Stimulated activated CD4-positive, alpha-beta T cell treated with anti-CD3 and anti-CD28 coated beads, TNF-alpha, amount 100 ng/mL, for 48 hours (primary cell): Measurements from ENCODE around the gene GOLGA6L25.
"Not testable (repeated sequence)": the region's sequence is repeated elsewhere in the genome, so short reads cannot be mapped to it uniquely, and the experiment has no call there.

Source experiments
- DNase-seq, 3 donors: peaks; one replicate each; pipeline ENCODE4 v3.0.0-alpha.2; 2020; ENCODE audit warnings: low read depth in 3 of 3

Gene GOLGA6L25, protein sequence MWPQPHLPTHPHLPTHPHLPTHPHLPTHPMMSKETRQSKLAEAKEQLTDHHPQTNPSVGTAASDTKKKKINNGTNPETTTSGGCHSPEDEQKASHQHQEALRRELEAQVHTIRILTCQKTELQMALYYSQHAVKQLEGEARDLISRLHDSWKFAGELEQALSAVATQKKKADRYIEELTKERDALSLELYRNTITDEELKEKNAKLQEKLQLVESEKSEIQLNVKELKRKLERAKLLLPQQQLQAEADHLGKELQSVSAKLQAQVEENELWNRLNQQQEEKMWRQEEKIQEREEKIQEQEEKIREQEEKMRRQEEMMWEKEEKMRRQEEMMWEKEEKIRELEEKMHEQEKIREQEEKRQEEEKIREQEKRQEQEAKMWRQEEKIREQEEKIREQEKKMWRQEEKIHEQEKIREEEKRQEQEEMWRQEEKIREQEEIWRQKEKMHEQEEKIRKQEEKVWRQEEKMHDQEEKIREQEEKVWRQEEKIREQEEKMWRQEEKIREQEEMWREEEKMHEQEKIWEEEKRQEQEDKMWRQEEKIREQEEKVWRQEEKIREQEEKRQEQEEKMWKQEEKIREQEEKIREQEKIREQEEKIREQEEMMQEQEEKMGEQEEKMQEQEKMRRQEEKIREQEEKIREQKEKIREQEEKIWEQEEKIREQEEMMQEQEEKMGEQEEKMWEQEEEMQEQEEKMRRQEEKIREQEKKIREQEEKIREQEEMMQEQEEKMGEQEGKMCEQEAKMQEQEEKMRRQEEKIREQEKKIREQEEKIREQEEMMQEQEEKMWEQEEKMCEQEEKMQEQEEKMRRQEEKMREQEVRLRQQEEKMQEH

DNA sequence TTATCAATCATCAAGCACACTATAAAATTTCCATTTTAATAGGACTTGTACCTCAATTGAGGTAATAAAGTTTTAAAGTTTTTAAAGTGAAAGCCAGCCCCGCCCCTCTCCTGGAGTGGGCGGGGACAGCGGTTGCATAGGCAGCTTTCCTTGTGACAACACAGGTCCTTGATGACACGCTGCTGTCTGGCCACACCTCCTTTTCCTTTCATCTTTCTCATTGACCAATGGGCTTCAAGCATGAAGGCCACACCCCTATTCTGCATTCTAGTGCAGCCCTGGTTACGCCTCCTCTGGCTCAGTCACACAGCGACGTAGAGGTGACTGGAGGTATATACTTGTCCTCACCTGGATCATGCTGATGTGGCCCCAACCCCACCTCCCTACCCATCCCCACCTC lies at the start of gene GOLGA6L25:
TSS of gene GOLGA6L25 (plus strand) at position 301 of the 400 bp plus-strand sequence. CDS start at position 362, 61 bp downstream.
- DNase-seq: not testable (repeated sequence)

DNA sequence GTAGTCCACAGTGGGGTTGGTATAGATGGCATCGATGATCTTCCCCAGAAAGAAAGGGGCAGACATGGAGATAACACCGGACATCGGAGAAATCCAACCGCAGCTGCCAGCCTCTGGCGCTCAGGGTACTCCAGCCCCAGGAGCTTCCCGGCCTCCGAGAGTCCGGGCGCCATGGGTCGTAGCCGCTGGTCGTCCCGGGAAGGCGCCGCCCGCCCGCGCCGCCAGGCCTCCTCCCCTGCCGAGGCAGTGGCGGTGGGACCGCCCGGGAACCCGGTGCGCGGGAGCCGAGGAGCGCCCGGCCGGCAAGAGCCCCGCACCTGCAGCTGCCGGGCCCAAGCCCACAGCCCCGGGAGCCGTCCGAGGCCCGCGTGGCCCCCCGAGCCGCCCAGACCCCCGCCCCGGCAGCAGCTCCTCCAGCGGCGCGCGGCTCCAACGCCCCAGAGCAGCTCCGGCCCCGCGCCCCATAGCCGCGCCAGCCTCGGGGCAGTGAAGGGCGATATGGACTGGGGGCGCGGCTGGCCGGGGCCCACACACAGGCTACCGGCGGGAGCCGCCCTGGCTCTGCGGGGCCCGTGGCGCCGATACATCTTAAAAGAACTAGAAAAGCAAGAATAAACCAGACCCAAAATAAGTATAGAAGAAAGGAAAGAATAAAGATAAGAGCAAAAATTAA lies 45.0 kb upstream of the GOLGA6L25 start:
- not testable (repeated sequence) for DNase-seq

DNA sequence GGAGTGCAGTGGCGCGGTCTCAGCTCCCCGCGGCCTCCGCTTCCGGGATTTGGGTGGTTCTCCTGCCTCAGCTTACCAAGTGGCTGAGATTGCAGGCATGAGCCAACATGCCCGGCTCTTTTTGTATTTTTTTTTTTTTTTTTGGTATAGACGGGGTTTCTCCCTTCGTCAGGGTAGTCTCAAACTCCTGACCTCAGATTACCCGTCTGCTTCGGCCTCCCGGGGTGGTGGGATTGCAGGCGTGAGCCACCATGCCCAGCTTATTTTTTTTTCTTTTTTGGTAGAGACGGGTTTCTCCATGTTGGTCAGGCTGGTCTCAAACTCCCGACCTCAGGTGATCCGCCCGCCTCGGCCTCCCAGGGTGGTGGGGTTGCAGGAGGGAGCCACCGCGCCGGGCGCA lies 39.2 kb upstream of the GOLGA6L25 start:
- not testable (repeated sequence) for DNase-seq

DNA sequence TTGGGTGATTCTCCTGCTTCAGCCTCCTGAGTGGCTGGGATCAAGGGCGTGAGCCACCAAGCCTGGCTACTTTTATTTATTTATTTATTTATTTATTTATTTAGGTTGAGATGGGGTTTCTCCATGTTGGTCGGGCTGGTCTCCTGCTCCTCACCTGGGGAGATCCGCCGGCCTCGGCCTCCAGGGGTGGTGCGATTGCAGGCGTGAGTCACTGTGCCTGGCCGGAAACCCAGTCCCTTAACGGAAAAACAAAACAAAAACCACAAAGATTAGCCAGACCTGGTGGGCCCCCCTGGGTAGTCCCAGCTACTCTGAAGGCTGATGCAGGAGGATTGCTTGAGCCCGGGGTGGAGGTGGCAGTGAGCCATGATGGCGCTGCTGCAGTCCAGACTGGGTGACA lies 38.2 kb upstream of the GOLGA6L25 start:
- not testable (repeated sequence) for DNase-seq

DNA sequence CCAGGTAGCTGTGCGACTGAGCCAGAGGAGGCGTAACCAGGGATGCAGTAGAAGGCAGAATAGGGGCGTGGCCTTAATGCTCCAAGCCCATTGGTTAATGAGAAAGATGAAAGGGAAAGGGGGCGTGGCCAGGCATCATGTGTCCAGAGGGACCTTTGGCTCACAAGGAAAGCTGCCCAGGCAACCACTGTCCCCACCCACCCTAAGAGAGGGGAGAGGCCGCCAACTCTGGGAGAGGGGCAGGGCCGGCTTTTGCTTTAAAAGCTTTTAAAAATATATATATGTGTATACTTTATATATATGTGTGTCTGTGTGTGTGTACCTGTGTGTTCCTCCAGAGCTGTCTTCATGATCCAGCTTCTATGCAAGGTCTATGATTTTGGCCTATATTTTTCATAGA lies 20.4 kb upstream of the GOLGA6L25 start, which contains the start of gene GOLGA8G:
TSS of gene GOLGA8G (minus strand) at position 18 of the 400 bp plus-strand sequence. CDS start 62 bp downstream, outside the sequence.
- DNase-seq: not testable (repeated sequence)

DNA sequence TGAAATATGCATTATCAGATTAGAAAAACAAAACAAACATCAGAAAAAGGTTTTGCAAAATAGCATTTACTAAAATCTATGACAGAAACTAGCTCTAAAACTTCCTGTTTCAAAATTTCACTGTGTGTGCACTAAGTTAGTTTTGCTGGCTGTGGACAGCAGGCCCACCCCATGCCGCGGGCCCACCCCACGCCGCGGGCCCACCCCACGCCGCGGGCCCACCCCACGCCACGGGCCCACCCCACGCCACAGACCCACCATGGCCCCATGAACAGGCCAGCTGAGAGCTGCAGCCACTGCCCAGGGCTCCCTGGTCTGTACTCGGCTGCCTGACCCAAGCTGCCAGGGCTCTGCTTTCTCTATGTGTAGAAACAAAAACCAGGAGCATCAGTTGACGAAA lies 20.0 kb downstream of the GOLGA6L25 start:
- not testable (repeated sequence) for DNase-seq

DNA sequence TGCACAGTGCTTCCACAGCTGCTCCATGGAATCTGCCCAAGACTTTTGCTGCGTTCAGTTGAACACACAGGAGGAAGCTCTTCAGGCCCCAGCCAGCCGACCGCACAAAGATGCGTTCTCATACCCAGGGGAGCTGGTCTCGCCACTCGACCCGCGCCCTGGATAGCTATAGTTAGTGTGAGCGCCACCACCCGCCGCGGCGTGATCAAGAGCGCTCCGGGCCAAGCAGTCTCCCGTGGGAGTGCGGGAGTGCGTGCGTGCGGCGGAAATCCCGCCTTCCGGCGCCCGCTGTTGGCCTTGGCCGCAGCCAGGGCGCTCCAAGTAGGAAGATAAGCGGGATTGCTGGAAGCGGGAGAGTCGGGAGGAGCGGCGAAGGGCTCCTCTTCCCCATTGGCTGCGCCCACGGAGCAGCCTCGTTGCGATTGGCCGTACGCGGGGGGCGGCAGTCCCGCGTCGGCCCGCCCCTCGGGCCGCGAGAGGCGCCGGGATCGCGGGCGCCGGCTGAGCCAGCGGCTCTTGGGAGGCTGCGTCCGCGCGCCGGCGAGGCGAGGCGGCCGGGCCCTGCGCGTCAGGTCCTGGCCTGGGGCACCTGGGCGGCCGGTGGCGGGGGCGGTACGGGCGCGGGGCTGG lies 35.7 kb downstream of the GOLGA6L25 start:
- DNase-seq: not testable (repeated sequence)

DNA sequence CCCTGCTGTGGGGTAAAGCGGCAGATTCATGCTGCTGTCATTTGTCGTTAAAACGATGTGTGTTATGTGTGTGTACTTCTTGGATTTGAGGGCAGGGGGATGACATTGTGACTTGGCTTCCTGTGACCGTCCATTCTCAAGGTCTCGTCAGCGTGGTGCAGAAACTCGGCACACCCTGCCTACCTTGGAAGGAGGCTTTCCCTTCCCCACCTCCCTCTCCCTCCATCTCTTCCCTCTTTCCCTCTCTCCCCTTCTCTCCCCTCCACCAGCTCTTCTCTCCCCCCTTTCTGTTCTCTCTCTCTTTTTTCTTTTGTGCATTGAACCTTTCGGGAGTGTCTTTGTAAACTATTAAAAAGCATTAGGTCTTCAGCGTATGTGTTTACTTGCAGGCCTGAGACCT lies 36.4 kb downstream of the GOLGA6L25 start:
- DNase-seq: peak in 1 of 3 donors; percentile 7

DNA sequence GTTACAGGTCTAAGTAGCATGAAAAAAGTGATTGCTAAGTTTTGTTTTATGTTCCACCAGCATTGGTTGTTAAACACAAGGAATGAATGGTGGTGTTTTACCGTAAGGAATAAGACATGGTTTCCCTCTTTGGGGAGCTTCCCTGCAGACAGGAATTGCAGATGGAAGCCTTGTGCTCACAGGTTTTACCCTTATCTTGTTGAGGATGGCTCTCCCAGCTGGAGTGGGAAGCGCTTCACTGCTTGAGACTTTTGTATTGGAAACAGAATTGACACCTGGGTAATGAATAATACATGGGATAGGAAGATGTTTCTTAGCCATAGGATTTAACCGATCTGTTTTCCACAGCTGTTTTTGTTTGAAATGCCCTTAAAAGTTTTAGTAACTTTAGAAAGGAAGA lies 39.0 kb downstream of the GOLGA6L25 start:
- DNase-seq: not testable (repeated sequence)

DNA sequence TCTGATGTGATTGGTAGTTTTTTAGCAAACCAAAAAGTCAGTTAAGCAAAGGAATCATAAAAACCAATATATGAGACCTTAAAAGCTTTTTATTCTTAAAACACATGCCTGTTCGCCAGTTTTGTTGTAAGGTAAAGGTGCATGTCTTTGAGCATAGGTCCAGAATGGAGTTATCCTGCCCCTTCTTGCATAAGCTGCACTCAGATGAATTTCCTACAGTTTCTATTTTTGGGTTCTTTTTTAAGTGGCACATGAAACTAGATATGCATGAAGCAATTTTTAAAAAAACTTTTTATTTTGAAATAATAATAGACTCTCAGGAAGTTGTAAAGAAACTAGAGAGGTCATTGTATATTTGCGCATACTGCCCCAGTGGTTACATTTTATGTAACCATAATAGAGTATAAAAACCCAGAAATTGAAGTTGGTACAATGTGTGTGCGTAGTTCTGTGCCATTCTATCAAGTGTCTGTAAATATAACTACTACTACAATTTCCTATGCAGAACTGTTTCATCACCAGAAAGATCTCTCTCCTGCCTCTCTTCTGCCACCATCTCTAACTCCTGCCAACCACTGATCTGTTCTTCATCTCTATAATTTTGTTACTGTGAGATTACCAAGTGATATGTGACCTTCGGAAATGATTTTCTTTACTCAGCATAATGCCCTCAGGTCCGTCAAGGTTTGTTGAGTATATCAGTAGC lies 40.2 kb downstream of the GOLGA6L25 start:
- not testable (repeated sequence) for DNase-seq

DNA sequence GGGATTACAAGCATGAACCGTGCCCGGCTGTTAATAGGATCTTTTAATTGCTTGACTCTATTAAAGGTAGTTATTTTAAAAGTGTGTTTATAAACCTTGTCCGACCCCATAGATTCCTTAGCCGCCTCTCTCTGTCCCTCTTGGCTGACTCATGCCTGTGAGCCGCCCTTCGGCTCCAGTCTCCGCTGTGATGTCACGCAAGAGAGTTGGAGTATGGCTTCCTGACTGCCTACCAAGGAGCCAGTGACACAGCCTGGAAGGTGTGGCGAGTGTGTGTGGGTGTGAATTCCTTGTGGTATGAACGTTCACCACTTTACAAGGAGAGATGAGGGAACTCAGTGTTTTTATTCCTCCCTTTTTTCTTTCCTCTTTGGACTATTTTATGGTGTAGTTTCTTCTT lies 44.1 kb downstream of the GOLGA6L25 start:
- DNase-seq: not testable (repeated sequence)

DNA sequence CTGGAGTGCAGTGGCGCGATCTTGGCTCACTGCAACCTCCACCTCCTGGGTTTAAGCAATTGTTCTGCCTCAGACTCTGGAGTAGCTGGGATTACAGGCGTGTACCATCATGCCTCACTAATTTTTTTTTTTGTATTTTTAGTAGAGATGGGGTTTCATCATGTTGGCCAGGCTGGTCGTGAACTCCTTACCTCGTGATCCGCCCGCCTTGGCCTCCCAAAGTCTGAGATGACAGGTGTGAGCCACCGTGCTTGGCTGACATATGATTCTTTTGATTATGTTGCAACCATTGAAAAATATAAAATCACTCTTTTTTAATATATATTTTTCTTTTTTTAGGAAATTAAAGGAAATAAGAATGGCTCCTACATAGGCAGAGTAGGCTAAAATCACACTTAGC lies 44.8 kb downstream of the GOLGA6L25 start:
- DNase-seq: not testable (repeated sequence)

DNA sequence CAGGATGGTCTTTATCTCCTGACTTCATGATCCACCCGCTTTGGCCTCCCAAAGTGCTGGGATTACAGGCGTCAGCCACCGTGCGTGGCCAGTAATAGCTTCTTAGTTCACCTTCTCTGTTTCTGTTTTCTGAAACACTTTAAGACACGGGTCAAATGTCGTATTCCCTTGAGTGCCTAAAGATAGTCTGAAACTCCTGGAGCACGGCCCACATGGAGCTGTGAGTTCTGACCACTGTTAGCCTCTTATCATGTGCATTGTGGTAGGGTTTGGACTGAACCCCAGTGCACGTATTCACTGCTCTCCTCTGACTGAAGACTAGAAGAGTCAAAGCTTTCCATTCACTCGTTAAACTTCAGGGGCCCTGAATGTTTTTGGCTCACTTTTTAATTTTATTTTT lies 48.8 kb downstream of the GOLGA6L25 start:
- DNase-seq: not testable (repeated sequence)
